Measurements from ENCODE around the gene CDH13.

GRCh38 chr16:83220066-83220465, 593.3 kb downstream of the CDH13 start:
- TF ChIP-seq ISL1 (CRISPR knock-in tag; IDR thresholded peaks at IDR 0.05) (no peak), RARB (CRISPR knock-in tag; IDR thresholded peaks at IDR 0.05) (no peak), PPARA (CRISPR knock-in tag; IDR thresholded peaks at IDR 0.05; ENCODE audit: borderline replicate concordance) (no peak), CSDC2 (CRISPR knock-in tag; IDR thresholded peaks at IDR 0.05) (no peak), ZNF565 (CRISPR knock-in tag; conservative IDR thresholded peaks at IDR 0.05; ENCODE audit: low read depth) (no peak), ESRRG (CRISPR knock-in tag; IDR thresholded peaks at IDR 0.05) (no peak), POU6F1 (CRISPR knock-in tag; IDR thresholded peaks at IDR 0.05; ENCODE audit: borderline replicate concordance, low read depth) (no peak)
- TF ChIP-seq, protein P1, sequence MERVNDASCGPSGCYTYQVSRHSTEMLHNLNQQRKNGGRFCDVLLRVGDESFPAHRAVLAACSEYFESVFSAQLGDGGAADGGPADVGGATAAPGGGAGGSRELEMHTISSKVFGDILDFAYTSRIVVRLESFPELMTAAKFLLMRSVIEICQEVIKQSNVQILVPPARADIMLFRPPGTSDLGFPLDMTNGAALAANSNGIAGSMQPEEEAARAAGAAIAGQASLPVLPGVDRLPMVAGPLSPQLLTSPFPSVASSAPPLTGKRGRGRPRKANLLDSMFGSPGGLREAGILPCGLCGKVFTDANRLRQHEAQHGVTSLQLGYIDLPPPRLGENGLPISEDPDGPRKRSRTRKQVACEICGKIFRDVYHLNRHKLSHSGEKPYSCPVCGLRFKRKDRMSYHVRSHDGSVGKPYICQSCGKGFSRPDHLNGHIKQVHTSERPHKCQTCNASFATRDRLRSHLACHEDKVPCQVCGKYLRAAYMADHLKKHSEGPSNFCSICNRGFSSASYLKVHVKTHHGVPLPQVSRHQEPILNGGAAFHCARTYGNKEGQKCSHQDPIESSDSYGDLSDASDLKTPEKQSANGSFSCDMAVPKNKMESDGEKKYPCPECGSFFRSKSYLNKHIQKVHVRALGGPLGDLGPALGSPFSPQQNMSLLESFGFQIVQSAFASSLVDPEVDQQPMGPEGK (CRISPR knock-in tag; IDR thresholded peaks at IDR 0.05; ENCODE audit: borderline replicate concordance), result no peak

Measured in SK-N-SH treated with all-trans-retinoic acid at 6 μM for 48 hours (cell line).